ENCODE results near the gene PRKN.

The PRKN gene

DNA sequence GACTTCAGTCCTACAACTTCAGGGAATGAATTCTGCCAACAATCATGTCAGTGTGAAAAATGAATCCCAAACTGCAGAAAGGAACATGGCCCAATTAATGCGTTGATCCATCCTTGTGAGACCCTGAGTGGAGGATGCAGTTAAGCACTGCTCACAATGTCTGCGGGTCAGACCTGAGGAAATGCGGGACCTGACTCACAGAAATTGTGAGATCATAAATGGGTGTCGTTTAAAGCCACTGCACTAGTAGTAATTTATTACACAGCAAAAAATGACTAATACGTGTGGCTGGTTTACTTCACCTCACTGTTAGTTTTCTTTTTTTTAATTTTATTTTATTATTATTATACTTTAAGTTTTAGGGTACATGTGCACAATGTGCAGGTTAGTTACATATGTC lies 505.0 kb downstream of the PRKN start:
- no peak for DNase-seq

DNA sequence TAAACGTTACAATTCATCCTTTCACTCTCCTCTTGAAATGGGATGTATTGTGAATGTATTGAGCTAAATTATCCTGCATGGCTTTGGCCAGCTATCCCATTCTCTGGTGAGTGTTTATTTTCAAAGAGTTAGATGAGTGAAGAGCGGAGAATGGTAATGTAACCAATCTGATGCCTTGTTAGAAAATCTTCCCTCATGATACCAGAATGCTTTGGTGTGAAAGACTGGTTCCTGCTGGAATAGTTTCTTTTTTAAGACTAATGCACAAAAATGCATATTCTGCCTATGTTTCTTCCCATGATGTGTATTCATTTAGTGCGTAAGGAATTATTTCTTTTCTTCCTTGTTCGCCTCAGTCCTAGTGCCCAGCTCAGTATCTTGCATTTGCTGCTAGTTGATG lies 506.7 kb downstream of the PRKN start:
- no peak for DNase-seq

DNA sequence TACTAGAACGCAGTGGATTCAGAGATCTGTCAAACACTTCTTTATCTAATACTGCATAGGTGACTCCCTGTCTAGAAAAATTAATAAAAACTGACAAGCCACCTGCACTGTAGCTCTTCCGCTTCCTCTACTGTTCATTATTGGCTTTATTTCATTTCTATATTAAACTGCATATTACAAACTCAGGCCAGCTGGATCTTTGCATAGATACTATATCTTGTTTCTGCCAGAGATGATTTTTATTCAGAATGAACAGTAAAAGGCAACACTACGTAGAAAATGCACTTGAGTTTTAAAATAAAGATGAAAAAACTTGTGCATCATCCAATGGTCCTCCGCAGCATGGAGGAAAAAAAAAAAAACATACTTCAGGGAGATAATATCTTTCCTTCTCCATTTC lies 508.3 kb downstream of the PRKN start:
- no peak for DNase-seq

DNA sequence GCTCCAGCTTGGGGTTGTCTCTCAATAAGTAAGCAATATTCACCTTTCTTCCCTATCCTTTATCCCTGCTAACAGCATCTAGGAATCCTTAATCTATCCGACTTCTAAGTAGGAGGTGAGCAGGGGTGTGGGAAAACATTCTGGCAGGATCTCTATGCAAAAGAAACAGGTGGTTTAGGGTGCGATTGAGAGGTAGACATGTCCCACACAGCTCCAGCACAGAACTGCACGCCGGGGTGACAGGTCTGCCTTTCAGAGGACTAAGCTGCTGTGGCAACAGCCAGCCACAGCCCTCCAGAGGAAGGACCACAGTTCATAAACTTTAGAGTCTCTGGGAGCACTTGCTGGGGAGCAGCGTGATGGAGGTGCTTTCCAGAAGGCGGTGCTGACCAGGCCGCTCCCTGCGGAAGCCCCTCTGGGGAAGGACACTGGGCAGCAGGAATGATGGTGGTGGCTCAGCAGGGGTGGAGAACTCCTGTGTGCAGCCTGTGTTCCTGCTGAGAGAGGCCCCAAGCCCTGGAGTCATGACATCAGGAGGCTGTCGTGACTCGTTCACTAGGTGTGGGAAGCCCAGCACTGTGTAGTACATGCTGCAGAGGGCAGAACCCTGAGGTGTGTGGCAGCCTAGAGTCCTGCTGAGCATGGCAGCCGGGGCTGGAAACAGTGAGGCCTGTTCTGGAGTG lies 509.6 kb downstream of the PRKN start:
- DNase-seq: no peak

DNA sequence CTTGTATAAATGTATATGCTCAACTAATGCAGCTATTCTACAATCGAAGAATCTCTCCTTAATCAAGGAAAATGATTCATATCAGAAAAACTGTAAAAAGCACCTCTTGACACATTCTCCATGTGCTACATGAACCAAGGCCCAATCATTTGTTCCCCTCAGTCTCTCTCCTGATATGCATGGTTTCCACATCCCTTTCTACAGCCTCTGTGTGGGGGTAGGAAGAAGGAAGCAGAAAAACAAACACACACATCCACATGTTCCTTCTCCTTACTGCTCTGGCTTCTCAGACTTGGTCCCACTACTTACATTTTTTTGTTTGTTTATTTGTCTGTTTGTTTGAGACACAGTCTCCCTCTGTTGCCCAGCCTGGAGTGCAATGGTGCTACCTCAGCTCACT lies 510.5 kb downstream of the PRKN start:
- no peak for DNase-seq

DNA sequence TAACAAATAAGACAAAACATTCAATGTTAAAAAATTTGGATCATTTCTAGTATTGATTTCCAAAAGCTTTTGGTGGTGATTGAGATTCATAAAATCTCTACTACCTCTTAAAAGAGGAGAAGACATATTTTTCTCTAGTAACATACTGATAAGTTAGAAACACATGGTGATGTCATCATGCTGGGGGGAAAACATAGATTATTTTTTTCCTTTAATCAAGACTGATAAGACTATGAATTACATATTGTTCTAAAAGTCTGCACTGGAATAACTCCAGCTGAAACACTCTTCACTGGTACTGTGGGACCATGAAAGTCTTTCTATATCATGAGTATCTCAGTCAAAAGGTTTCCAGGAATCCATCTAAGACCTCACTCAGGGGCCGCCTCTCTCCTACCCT lies 515.8 kb downstream of the PRKN start:
- DNase-seq: no peak

DNA sequence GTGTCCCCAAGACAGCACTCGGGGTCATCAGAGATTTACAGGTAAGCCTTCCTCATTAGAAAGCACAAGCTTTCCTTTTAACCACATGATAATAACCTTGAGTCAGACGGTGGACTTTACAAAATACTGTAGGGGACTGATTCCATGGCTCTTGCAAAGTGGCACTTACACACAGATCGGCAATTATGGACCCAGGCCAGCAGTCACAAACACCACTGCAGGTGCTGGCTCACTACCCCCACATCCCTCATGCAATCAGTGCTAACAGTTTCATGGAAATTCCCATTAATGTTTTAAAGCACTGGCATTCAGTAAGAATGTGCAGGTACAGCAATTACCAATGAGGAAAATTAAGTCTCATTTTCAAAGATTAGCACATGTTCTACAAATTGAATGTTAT lies 516.5 kb downstream of the PRKN start:
- DNase-seq: no peak

DNA sequence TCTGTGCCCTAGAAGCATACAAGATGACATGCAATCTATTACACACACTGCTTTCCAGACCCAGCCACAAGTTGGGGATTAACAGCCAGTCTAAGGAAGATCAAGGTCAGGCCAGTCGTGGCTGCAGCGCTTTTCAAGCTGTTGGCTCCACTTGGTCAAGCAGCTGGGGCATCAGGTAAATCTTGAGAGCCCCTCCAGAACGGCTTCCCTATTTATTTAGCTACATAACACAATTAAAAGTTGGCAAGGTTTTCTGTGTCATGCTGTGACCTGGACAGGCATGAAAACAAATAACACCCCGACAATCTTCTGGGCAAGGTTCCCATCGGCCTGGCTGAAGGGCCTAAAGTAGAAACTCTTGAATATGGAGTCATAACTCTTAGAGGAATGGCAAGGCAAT lies 524.3 kb downstream of the PRKN start:
- no peak for DNase-seq

DNA sequence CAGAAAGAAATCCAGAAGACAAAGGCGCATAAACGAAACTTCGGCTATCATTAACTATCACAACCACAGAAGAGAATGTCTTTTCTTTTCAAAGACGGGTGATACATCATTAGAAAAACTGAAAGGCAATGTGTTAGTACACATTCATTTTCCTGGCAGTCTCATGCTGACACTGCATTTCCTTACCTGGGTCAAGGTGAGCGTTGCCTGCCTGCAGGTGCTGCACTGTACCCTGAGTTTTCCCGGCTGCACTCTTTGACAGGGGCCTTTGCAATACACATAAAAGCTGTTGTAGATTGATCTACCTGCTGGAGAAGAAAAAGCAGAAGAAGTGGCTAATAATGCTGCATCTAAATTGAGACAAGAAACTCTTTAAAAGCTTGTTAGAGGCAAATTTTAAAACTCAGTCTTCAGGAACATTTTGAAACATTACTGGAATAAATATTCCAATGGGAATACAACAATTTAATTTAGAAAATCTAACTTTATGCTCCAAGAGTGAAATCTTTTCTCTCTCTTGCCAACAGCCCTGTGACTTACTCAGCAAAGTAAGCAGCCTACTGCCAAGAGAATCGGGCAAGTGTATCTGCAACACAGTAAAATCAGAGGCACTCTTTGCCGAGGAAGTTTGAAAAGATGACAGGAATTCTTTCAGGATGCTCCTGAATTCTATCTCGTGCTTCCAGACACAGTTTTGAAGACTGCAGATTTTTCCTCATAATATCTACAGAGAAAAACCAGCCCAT lies 526.4 kb downstream of the PRKN start:
- no peak for DNase-seq

DNA sequence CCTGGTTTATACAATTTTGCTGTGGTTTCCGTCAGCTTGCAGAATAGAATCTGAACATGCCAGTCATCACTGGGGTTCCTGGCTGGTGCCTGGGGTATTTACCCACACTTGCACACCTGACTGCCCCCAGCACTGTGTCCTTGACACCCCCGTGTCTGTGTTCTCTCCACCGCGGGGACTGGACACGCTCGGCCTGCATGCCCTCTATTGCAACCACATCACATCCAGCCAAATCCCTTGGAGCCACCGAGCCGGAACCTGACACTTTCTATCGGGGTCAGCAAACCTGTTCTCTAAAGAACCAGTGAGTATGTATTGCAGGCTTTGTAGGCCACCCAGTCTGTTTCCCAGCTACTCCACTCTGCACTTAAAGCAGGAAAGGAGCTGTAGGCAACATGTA lies 527.5 kb downstream of the PRKN start:
- no peak for DNase-seq

DNA sequence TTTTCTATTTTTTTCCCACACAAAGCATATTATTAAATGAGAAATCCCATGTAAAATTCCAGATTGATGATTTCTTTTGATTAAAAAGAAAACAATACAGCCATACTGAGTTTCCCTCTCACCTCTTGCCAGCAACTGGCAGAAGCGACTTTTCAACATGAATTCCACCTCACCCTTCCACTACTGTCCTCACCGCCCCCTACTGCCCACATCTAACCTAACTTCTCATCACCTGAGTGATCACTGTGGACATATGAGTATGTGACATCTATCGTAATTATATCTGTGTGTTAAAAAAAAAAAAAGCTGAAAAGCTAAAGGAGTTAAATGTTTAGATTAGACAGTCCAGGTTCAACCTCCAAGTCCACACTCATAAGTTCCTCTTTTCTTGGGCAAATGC lies 528.6 kb downstream of the PRKN start:
- no peak for DNase-seq

DNA sequence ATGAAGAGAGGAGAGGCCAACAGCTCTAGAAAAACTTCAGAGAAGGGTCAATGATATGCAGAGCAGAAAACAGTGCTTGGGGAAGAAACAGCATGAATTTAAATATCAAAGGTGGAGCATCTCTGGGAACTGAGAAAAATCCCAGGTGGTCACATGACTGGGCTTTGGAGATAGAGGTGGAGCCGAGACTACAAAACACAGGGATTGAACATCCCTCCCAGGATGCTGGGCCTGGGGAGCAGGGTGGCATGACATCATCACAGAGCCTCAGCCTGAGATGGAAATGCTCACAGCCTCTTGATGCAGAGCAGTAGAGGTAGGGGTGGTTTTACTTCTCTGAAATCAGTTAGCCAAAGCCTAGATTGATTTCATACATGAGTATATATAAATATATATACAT lies 529.5 kb downstream of the PRKN start:
- DNase-seq: no peak

DNA sequence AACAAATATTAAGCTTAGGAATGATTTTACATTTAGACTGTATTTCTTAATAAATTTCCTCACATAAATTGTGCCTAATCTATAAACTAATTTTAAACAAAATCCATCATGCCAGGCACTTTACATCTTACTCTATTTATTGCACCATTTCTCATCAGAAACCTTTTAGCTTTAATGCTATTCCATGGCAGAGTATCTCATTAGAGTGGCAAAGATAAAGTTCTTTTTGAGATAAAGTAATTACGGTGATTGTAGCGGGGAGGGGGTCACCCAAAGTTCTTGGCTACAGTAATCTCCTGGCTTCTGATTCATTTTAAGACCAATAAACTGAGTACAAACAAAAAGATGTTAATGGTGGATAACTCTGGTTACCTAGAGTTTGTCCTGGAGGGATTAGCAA lies 532.1 kb downstream of the PRKN start:
- DNase-seq: no peak

DNA sequence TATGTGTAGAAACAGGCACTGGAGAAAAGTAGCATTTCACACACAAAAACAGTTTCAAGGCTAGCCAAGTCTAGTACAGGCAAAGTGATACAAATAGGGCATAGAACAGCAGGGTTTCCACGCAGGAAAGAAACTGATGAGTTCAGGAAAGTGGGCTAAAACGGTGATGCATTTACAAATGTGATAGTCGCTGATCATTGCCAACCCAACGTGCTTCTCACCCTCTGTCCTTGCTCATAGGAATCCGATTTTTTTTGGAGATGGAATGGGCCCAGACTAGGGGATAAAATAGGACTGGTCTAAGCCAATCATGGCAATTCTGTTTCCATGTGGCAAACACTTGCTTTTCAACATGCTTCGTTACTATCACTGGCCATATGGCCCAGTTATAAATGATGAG lies 536.6 kb downstream of the PRKN start:
- no peak for DNase-seq

DNA sequence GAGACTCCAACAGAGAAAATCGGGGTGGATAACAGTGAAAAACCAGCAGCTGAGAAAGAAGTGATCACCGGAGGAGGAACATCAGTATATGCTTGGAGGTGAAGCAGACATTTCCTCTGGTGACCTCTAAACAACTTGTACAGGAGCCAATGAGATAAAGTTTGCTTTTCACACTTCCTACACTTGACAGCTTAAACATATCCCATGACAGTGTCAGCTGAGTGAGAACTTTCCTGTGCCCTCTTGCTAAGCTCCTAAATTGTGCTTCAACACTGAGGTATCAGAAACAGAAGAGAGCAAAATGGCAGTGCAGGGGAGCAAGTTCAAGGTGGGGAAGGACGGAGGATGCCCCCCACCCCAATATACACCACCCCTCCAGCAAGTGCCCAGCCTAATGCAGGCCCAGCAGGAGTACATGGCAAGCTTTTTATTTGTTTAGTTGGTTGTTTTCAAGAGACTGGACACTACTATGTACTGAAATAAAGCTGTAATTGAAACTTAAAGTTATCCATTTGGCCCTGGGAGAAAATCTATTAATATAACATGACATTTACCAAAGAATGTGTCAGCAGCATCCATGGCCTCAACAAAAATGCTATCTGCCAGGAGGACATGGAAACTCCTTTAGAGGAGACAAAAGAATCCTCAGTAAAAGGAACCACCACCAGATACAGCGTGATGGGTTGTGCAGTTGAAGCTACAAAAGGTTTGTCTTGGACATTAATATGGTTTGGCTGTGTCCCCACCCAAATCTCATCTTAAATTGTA lies 540.2 kb downstream of the PRKN start:
- DNase-seq: no peak

DNA sequence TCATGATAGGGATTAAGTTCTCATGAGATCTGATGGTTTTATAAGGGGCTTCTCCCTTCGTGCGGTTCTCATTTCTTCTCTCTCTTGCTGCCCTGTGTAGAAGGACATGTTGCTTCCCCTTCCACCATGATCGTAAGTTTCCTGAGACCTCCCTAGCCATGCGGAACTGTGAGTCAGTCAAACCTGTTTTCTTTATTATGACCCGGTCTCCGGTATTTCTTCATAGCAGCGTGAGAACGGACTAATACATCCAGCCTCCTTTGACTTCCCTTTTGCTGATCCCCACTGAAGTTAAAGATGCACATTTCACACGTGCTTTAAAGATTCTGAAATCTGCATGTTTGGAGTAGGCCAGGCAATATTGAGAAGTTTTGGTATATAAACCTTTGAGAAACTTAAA lies 543.1 kb downstream of the PRKN start:
- no peak for DNase-seq

DNA sequence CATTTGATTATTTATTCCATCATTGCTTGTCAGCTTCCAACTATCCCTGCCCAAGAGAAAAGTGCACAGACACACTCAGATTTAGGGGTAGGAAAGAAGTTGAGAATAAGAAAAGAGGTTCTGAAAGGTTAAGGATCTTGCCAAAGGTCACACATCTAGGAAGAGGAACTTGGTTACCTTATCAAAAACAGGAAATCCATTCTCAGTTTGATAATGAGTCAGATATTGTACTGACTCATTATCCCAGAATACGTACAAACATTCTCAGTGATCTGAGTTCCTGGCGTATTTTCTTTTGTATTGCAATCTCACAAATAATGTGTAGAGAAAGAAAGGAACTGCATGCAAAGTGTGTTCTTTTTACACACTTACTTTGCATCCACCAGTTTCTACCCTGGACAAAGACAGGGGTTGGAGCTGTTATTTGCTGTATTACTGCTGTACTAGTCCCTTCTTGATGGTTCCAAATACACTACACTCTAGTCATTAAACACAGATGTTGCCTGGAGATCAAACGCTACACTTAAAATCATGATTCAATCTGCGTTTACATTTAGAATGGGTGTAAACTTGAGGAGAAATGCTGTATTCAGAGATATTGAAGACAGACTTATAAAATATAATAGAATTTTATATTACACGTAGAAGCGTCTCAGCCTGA lies 545.7 kb downstream of the PRKN start:
- DNase-seq: no peak

DNA sequence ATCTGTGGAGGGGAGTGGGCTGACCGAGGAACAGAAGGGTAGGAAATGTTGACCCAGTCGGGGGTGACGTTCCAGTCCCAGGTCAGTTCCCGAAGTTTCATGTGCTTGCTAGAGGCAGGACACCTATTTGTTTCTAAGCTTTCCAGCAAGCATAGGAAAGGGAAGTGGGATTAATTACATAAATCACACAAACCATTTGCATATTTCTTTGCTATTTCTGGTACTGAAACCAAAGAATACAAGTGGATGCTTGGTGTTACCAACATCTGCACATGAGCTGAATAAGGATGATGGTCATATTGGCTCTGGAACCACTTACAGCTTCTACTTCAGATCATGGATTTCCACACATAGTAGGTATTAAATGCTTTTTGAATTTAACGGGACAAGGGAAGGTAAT lies 546.5 kb downstream of the PRKN start:
- DNase-seq: no peak

DNA sequence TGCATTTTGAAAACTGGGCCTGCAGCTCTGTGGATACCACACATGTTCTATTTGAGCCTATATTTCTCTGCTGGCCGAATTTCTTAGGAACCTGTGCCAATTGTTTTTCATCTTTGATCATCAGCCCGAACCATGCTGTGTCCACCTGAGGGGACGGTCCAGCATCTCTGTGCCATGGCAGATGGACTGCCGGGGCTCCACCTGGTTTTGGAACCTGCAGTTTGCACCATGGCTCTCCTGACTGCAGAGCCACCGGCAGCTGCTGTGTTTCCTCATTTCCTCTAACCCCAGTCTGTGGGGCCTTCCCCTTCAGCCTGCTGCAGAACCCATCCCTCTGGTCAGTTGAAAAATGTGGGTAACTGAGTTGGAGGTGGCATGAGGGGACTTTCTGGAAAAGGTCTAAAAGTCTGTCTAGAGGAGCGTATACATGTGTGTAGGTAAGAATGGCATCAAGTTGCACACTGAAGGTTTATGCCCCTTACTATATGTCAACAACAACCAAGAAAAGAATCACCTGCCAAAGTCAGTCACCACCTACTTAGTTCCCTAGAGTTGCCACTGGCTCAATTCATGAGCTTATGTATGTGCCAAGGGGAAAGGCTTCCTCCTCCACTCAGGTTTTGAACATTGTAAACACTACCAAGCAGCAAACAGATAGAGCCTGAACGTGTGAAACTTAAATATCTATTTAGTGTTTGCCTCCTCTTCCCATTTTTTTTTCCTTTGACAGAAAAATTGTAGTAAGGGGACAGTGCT lies 548.2 kb downstream of the PRKN start:
- DNase-seq: no peak

DNA sequence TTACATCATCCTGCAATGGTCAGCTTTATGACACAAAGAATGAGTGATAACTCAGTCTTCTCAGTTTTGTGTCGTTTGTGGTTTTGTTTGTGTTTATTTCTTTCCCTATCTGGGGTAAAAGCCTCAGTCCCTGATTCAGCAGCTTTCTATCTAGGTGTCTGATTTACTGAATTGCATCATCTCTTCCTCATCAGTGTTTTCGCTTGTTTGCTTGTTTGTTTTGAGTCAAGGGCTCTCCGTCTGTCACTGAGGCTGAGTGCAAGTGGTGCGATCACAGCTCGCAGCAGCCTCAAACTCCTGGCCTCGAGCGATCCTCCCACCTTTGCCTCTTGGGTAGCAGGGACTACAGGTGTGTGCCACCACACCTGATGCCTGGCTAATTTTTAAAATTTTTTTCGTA lies 548.9 kb downstream of the PRKN start:
- DNase-seq: no peak

DNA sequence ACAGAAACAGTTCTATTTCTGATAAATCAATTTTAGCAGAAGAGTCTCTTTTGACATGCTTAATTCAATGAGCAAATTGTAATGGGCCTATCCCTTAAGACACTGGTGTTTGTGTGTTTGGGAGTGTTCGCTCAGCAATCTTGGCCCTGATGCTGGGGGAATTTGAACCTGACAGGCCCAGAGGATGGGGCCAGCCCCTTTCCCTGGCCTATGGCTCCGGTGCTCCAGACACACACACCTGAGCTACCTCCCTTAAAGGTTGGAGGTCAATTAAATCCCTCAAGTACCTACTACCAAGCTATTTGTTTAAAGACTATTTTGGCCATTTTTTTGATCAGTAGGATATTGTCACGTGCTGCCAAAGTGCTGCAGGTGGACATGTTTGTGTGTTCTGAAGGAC lies 549.3 kb downstream of the PRKN start:
- no peak for DNase-seq

DNA sequence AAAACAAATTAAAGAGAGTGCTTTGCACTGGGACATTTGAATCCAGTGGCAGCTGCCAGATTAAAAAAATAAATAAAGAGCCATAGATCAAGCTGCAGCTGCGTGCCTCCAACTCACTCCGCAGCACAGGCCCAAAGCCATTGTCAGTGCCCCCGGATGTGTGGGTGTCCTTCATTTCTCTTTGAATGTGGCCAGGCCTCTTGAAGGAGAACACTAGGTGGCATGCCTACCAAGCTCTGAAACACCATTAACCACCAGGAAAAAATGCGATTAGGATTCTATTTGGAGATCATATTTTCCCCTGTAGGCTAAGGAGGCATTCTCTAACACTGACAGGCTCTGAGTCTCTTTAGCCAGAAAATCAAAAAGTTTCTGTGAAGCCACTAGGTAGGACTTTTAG lies 549.8 kb downstream of the PRKN start:
- no peak for DNase-seq

DNA sequence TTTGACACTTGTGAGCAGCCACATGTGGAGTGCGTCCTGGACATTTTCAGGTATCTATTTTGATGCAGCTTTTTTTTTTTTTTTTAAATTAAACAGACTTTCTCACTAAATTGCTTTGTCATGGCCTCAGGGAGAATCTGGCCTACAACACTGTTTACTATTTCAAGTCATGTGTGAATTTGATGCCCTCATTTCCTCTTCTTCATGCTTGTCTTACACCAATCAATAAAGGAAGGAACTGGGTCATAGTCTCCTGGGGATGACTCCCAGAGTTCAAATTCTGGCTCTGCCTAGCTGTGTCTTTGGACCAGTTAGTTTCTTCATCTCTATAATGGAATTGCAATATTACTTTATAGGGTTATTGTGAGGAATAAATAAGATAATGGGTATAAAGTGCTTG lies 554.1 kb downstream of the PRKN start:
- no peak for DNase-seq
